HepG2 (cell line): ENCODE data around the gene CHKA. TPM values are rescaled to one million over a fixed set of nuclear protein-coding genes. Genes with fewer than 3 reads are reported as not detected.
A peak's percentile ranks its signal among the peaks of the same experiment; 100 is the strongest.

Source experiments
- ARID5B ChIP-seq: IDR thresholded peaks from 2 replicates; pipeline ENCODE4 v1.4.0; 2020; ENCODE audit warnings: mild to moderate bottlenecking, missing genetic modification reagents
- CBX1 ChIP-seq: IDR thresholded peaks from one replicate; pipeline ENCODE4 v1.6.1; 2016; ENCODE audit warnings: antibody characterized with exemption, low read depth
- HMGXB4 ChIP-seq, 2 experiments: sonication (generic) in 1 of 2; formaldehyde crosslinking in 1 of 2; IDR thresholded peaks; 2 replicates each; pipeline versions ENCODE4 v1.4.0 to v1.6.1; 2018 to 2020; ENCODE audit warnings: missing genetic modification reagents in 2 of 2, borderline replicate concordance in 1 of 2, low read depth in 1 of 2, mild to moderate bottlenecking in 1 of 2, missing biosample characterization in 1 of 2
- PAWR ChIP-seq: sonication (generic); formaldehyde crosslinking; IDR thresholded peaks from 2 replicates; pipeline ENCODE4 v1.4.0; 2020; ENCODE audit warnings: missing genetic modification reagents, mild to moderate bottlenecking, borderline replicate concordance
- POLR2A ChIP-seq, 2 experiments: IDR thresholded peaks; 2 replicates each; pipeline ENCODE4 v1.6.1; 2011; ENCODE audit warnings: low read depth in 2 of 2, low read length in 2 of 2, mild to moderate bottlenecking in 1 of 2, moderate library complexity in 1 of 2; ENCODE audit not compliant: insufficient read depth in 1 of 2
- SIN3B ChIP-seq: fragments of 150-350 bp; IDR thresholded peaks from 2 replicates; pipeline ENCODE4 v1.6.1; 2014; ENCODE audit warnings: low read length
- SRSF1 ChIP-seq: fragments of 200-400 bp; formaldehyde crosslinking; optimal IDR thresholded peaks from 2 replicates; pipeline ENCODE3; 2017; ENCODE audit warnings: mild to moderate bottlenecking, low read depth, low read length, moderate library complexity
- ZBTB46 ChIP-seq: sonication (generic); formaldehyde crosslinking; IDR thresholded peaks from 2 replicates; pipeline ENCODE4 v1.4.0; 2020; ENCODE audit warnings: mild to moderate bottlenecking, missing genetic modification reagents, borderline replicate concordance
- ZMYM3 ChIP-seq: sonication (generic); formaldehyde crosslinking; IDR thresholded peaks from 2 replicates; pipeline ENCODE4 v1.5.1; 2020; ENCODE audit warnings: mild to moderate bottlenecking, missing genetic modification reagents
- ZNF138 ChIP-seq: sonication (generic); formaldehyde crosslinking; IDR thresholded peaks from 2 replicates; pipeline ENCODE4 v1.5.0; 2020; ENCODE audit warnings: mild to moderate bottlenecking, low read depth, missing genetic modification reagents
- ZNF234 ChIP-seq: sonication (generic); formaldehyde crosslinking; conservative IDR thresholded peaks from 2 replicates; pipeline ENCODE4 v1.5.1; 2020; ENCODE audit warnings: mild to moderate bottlenecking, missing genetic modification reagents
- ZNF558 ChIP-seq: sonication (generic); formaldehyde crosslinking; IDR thresholded peaks from 2 replicates; pipeline ENCODE4 v1.9.0; 2022; ENCODE audit warnings: mild to moderate bottlenecking, missing genetic modification reagents, borderline replicate concordance
- polyA plus RNA-seq, 8 experiments: library from polyadenylated mRNA; depleted of rRNA in 3 of 8; stranded (reverse) in 7 of 8; unstranded in 1 of 8; fragments of >200 nt; fragmentation: Illumina TruSeq in 4 of 8; extraction: Trizol in 4 of 8; gene quantifications; 2 replicates each; pipeline versions ENCODE4 v1.2.1 to v1.2.3, GENCODE V29; 2011 to 2016; ENCODE audit warnings: low read depth in 4 of 8, missing spikeins in 1 of 8, mixed read lengths in 1 of 8; ENCODE audit not compliant: insufficient read depth in 1 of 8
- total RNA-seq, 5 experiments: library from RNA; depleted of rRNA; stranded (reverse); fragments of >200 nt; fragmentation: Illumina TruSeq; extraction: Trizol; gene quantifications; 2 replicates each; pipeline ENCODE4 v1.2.3, GENCODE V29; 2016; ENCODE audit warnings: low read depth in 1 of 5
- TF ChIP-seq, protein P1 (sequence below): sonication (generic); formaldehyde crosslinking; IDR thresholded peaks from 2 replicates; pipeline ENCODE4 v1.9.0; 2021; ENCODE audit warnings: missing genetic modification reagents, borderline replicate concordance
- TF ChIP-seq, protein P2 (sequence below): sonication (generic); formaldehyde crosslinking; IDR thresholded peaks from 2 replicates; pipeline ENCODE4 v1.9.0; 2021; ENCODE audit warnings: missing genetic modification reagents, borderline replicate concordance

Gene CHKA
- total and polyA plus RNA-seq, 2 of the 13 experiments (the other 11 are each of a cell fraction or from before 2014, with no cell fraction given): 71.6 to 92.7 TPM

- TF ChIP-seq, protein P1, sequence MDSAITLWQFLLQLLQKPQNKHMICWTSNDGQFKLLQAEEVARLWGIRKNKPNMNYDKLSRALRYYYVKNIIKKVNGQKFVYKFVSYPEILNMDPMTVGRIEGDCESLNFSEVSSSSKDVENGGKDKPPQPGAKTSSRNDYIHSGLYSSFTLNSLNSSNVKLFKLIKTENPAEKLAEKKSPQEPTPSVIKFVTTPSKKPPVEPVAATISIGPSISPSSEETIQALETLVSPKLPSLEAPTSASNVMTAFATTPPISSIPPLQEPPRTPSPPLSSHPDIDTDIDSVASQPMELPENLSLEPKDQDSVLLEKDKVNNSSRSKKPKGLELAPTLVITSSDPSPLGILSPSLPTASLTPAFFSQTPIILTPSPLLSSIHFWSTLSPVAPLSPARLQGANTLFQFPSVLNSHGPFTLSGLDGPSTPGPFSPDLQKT (CRISPR knock-in tag): no peak
- TF ChIP-seq ZBTB46 (CRISPR knock-in tag) (no peak), POLR2A (IDR thresholded peaks at IDR 0.05; ENCODE audit: insufficient read depth in 1 of 2, low read depth in 2 of 2, low read length in 2 of 2) (peak in 1 of 2 experiments; percentile 74; a peak in 2 of 4 replicates), ARID5B (CRISPR knock-in tag) (no peak), ZNF558 (peak; percentile 22), HMGXB4 (CRISPR knock-in tag; IDR thresholded peaks at IDR 0.05; ENCODE audit: borderline replicate concordance in 1 of 2, low read depth in 1 of 2) (peak in 1 of 2 experiments; percentile 32; a peak in 2 of 4 replicates), CBX1 (peak; percentile 16), PAWR (CRISPR knock-in tag) (no peak), ZMYM3 (CRISPR knock-in tag) (peak; percentile 100), ZNF234 (0 out of 2 replicates have a peak, but pooled peaks have one; percentile 13), SIN3B (no peak), SRSF1 (peak; percentile 12), ZNF138 (CRISPR knock-in tag) (0 out of 2 replicates have a peak, but pooled peaks have one; percentile 25)
- TF ChIP-seq, protein P2, sequence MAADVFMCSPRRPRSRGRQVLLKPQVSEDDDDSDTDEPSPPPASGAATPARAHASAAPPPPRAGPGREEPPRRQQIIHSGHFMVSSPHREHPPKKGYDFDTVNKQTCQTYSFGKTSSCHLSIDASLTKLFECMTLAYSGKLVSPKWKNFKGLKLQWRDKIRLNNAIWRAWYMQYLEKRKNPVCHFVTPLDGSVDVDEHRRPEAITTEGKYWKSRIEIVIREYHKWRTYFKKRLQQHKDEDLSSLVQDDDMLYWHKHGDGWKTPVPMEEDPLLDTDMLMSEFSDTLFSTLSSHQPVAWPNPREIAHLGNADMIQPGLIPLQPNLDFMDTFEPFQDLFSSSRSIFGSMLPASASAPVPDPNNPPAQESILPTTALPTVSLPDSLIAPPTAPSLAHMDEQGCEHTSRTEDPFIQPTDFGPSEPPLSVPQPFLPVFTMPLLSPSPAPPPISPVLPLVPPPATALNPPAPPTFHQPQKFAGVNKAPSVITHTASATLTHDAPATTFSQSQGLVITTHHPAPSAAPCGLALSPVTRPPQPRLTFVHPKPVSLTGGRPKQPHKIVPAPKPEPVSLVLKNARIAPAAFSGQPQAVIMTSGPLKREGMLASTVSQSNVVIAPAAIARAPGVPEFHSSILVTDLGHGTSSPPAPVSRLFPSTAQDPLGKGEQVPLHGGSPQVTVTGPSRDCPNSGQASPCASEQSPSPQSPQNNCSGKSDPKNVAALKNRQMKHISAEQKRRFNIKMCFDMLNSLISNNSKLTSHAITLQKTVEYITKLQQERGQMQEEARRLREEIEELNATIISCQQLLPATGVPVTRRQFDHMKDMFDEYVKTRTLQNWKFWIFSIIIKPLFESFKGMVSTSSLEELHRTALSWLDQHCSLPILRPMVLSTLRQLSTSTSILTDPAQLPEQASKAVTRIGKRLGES: no peak
Observed at GRCh38 chr11:68038718-68039525, 82.3 kb downstream of the CHKA start, which contains the start of gene TCIRG1 (continued).
